HepG2 (cell line): ENCODE results near the gene LSM12. TPM values are rescaled to one million over a fixed set of nuclear protein-coding genes. Genes with fewer than 3 reads are reported as not detected.

ENCODE experiments used
- ARHGAP35 ChIP-seq: sonication (generic); formaldehyde crosslinking; IDR thresholded peaks from 2 replicates; pipeline ENCODE4 v1.9.0; 2022; ENCODE audit warnings: mild to moderate bottlenecking, inconsistent platforms, moderate library complexity, missing genetic modification reagents, borderline replicate concordance
- ARID3A ChIP-seq: IDR thresholded peaks from 2 replicates; pipeline ENCODE4 v1.6.1; 2012; ENCODE audit warnings: low read depth, low read length, improper control_type of control experiment
- ATRX ChIP-seq: sonication (generic); formaldehyde crosslinking; IDR thresholded peaks from 2 replicates; pipeline ENCODE4 v1.4.0; 2020; ENCODE audit warnings: missing genetic modification reagents, borderline replicate concordance
- BHLHE40 ChIP-seq: IDR thresholded peaks from 2 replicates; pipeline ENCODE4 v1.6.1; 2011; ENCODE audit warnings: low read length, improper control_type of control experiment
- E2F5 ChIP-seq: sonication (generic); formaldehyde crosslinking; conservative IDR thresholded peaks from 2 replicates; pipeline ENCODE4 v1.4.0; 2020; ENCODE audit warnings: missing genetic modification reagents
- EEA1 ChIP-seq: sonication (generic); formaldehyde crosslinking; IDR thresholded peaks from 2 replicates; pipeline ENCODE4 v1.5.1; 2020; ENCODE audit warnings: mild to moderate bottlenecking, missing genetic modification reagents, borderline replicate concordance
- EHMT2 ChIP-seq: fragments of 200-600 bp; sonication (generic); IDR thresholded peaks from 2 replicates; pipeline ENCODE4 v1.7.0; 2017; ENCODE audit warnings: antibody characterized with exemption, low read depth, low read length, borderline replicate concordance
- ELF3 ChIP-seq: IDR thresholded peaks from 2 replicates; pipeline ENCODE4 v1.6.1; 2016; ENCODE audit warnings: missing genetic modification reagents, missing compliant biosample characterization
- HNF4A ChIP-seq: sonication (generic); formaldehyde crosslinking; IDR thresholded peaks from 2 replicates; pipeline ENCODE4 v1.4.0; 2020; ENCODE audit warnings: missing genetic modification reagents
- KLF11 ChIP-seq: IDR thresholded peaks from 2 replicates; pipeline ENCODE4 v1.6.1; 2016; ENCODE audit warnings: missing compliant biosample characterization
- MAFF ChIP-seq: IDR thresholded peaks from 2 replicates; pipeline ENCODE4 v1.6.1; 2011; ENCODE audit warnings: low read depth, low read length, improper control_type of control experiment
- PPARG ChIP-seq: conservative IDR thresholded peaks from 2 replicates; pipeline ENCODE4 v1.6.1; 2016; ENCODE audit warnings: missing biosample characterization, missing genetic modification reagents
- SNAPC2 ChIP-seq: sonication (generic); formaldehyde crosslinking; IDR thresholded peaks from 2 replicates; pipeline ENCODE4 v1.8.1; 2022; ENCODE audit warnings: mild to moderate bottlenecking, missing genetic modification reagents
- TEAD2 ChIP-seq: sonication (generic); formaldehyde crosslinking; IDR thresholded peaks from 2 replicates; pipeline ENCODE4 v1.9.0; 2021; ENCODE audit warnings: missing genetic modification reagents
- ZBTB39 ChIP-seq: sonication (generic); formaldehyde crosslinking; IDR thresholded peaks from 2 replicates; pipeline ENCODE4 v1.5.0; 2020; ENCODE audit warnings: missing genetic modification reagents
- ZFX ChIP-seq: sonication (generic); formaldehyde crosslinking; IDR thresholded peaks from 2 replicates; pipeline ENCODE4 v1.4.0; 2020; ENCODE audit warnings: mild to moderate bottlenecking, low read depth, missing genetic modification reagents, moderate library complexity
- ZNF572 ChIP-seq: sonication (generic); formaldehyde crosslinking; IDR thresholded peaks from 2 replicates; pipeline ENCODE4 v1.5.1; 2020; ENCODE audit warnings: mild to moderate bottlenecking, missing genetic modification reagents
- ZNF674 ChIP-seq: sonication (generic); formaldehyde crosslinking; IDR thresholded peaks from 2 replicates; pipeline ENCODE4 v1.5.0; 2020; ENCODE audit warnings: low read depth, mild to moderate bottlenecking, missing genetic modification reagents
- polyA plus RNA-seq, 8 experiments: library from polyadenylated mRNA; depleted of rRNA in 3 of 8; stranded (reverse) in 7 of 8; unstranded in 1 of 8; fragments of >200 nt; fragmentation: Illumina TruSeq in 4 of 8; extraction: Trizol in 4 of 8; gene quantifications; 2 replicates each; pipeline versions ENCODE4 v1.2.1 to v1.2.3, GENCODE V29; 2011 to 2016; ENCODE audit warnings: low read depth in 4 of 8, missing spikeins in 1 of 8, mixed read lengths in 1 of 8; ENCODE audit not compliant: insufficient read depth in 1 of 8
- total RNA-seq, 5 experiments: library from RNA; depleted of rRNA; stranded (reverse); fragments of >200 nt; fragmentation: Illumina TruSeq; extraction: Trizol; gene quantifications; 2 replicates each; pipeline ENCODE4 v1.2.3, GENCODE V29; 2016; ENCODE audit warnings: low read depth in 1 of 5

LSM12 gene
- total and polyA plus RNA-seq, 2 of the 13 experiments (the other 11 are each of a cell fraction or from before 2014, with no cell fraction given), result 52.8 to 55.7 TPM

- TF ChIP-seq BHLHE40 (no peak), MAFF (no peak), EHMT2 (no peak), ZNF572 (no peak), SNAPC2 (CRISPR knock-in tag) (no peak), ELF3 (no peak), ZFX (CRISPR knock-in tag) (peak; percentile 67), TEAD2 (no peak), EEA1 (no peak), ARHGAP35 (CRISPR knock-in tag) (no peak), ATRX (CRISPR knock-in tag) (no peak), HNF4A (peak; percentile 56; the same call in 1 of the 2 replicates), ARID3A (no peak), ZNF674 (CRISPR knock-in tag) (no peak), ZBTB39 (CRISPR knock-in tag) (no peak), E2F5 (CRISPR knock-in tag) (no peak), KLF11 (no peak), PPARG (CRISPR knock-in tag) (no peak)
These were observed 10.5 kb upstream of the LSM12 start (continued) for GRCh38 chr17:44076716-44077594.
